PC-9 (cell line): ENCODE measurements around the gene PTCD2. TPM values are rescaled to one million over a fixed set of nuclear protein-coding genes. Genes with fewer than 3 reads are reported as not detected.

ENCODE experiments used
- BruUV-seq: library from RNA; stranded (reverse); fragments of 400-500 nt; replicated peaks from 2 replicates; lab custom pipeline; 2021; lab: Mats Ljungman, UMichigan
- CTCF ChIA-PET: fragments of 300-600 bp; sonication (Branson Sonifier 250); formaldehyde crosslinking; loops from one replicate; lab custom pipeline; 2022; ENCODE audit warnings: antibody characterized with exemption; lab: Charles Lee
- POLR2A ChIA-PET: fragments of 300-600 bp; sonication (Branson Sonifier 250); formaldehyde crosslinking; loops from one replicate; lab custom pipeline; 2022; ENCODE audit warnings: antibody characterized with exemption; ENCODE audit not compliant: unreplicated experiment; lab: Charles Lee
- DNase-seq, 2 experiments: peaks; one replicate each; pipeline versions ENCODE4 v3.0.0 to v3.0.0-alpha.2; 2015 to 2022; ENCODE audit warnings: mixed read lengths in 1 of 2
- H2AFZ ChIP-seq: fragments of 200-600 bp; sonication (generic); 2 replicates; pipeline ENCODE4 v1.8.1; 2017; ENCODE audit warnings: antibody characterized with exemption
- H3F3A ChIP-seq: fragments of 200-600 bp; sonication (generic); 2 replicates; pipeline ENCODE4 v1.8.1; 2017; ENCODE audit warnings: antibody characterized with exemption, mild to moderate bottlenecking, low read depth; ENCODE audit not compliant: insufficient read depth
- H3K27ac ChIP-seq: fragments of 200-600 bp; sonication (generic); 2 replicates; pipeline ENCODE4 v1.6.1; 2016; ENCODE audit warnings: mixed run types
- H3K27me3 ChIP-seq: fragments of 200-600 bp; sonication (generic); 2 replicates; pipeline ENCODE4 v1.6.1; 2016; ENCODE audit warnings: low read depth, mixed run types; ENCODE audit not compliant: insufficient read depth
- H3K36me3 ChIP-seq: fragments of 200-600 bp; sonication (generic); 2 replicates; pipeline ENCODE4 v1.6.1; 2016; ENCODE audit warnings: low read depth, mixed run types
- H3K4me1 ChIP-seq: fragments of 200-600 bp; sonication (generic); replicated peaks from 2 replicates; pipeline ENCODE4 v1.6.1; 2016; ENCODE audit warnings: mixed run types; ENCODE audit not compliant: insufficient read depth
- H3K4me2 ChIP-seq: fragments of 200-600 bp; sonication (generic); 2 replicates; pipeline ENCODE4 v1.6.1; 2017; ENCODE audit warnings: mixed run types
- H3K4me3 ChIP-seq: fragments of 200-600 bp; sonication (generic); 2 replicates; pipeline ENCODE4 v1.6.1; 2016; ENCODE audit warnings: mixed run types
- H3K79me2 ChIP-seq: fragments of 200-600 bp; sonication (generic); 2 replicates; pipeline ENCODE4 v1.6.1; 2017; ENCODE audit warnings: low read depth, mixed run types
- H3K9me2 ChIP-seq: fragments of 200-600 bp; sonication (generic); 2 replicates; pipeline ENCODE4 v1.8.1; 2017; ENCODE audit warnings: mild to moderate bottlenecking; ENCODE audit not compliant: insufficient read depth
- H3K9me3 ChIP-seq: fragments of 200-600 bp; sonication (generic); 2 replicates; pipeline ENCODE4 v1.8.1; 2016; ENCODE audit warnings: low read depth; ENCODE audit not compliant: insufficient read depth
- H4K20me1 ChIP-seq: fragments of 200-600 bp; sonication (generic); 2 replicates; pipeline ENCODE4 v1.8.1; 2017; ENCODE audit not compliant: insufficient read depth
- CTCF ChIP-seq: fragments of 200-600 bp; sonication (generic); conservative IDR thresholded peaks from 2 replicates; pipeline ENCODE4 v1.6.1; 2017; ENCODE audit warnings: mixed run types, antibody characterized with exemption, mild to moderate bottlenecking, moderate library complexity
- EZH2 ChIP-seq: fragments of 200-600 bp; sonication (generic); IDR thresholded peaks from 2 replicates; pipeline ENCODE4 v1.8.0; 2017; ENCODE audit warnings: antibody characterized with exemption, low read depth
- intact Hi-C: fragments of 100-400 bp; cut with micrococcal nuclease; formaldehyde crosslinking; loops from one replicate; pipeline ENCODE4 v1.10.0; 2022; ENCODE audit not compliant: unreplicated experiment
- total RNA-seq: library from RNA; stranded (reverse); gene quantifications from 2 replicates; pipeline ENCODE4 v1.2.3, GENCODE V29; 2021

The PTCD2 gene
- total RNA-seq, 1 experiment from 2014 or later, result 15.5 TPM

- Histone ChIP-seq H3K4me2 (no peak overlapping the region), H3K79me2 (no peaks in the 10 kb centered on the region), H3K9me2 (no peaks in the 10 kb centered on the region), H4K20me1 (no peaks in the 10 kb centered on the region), H3K27ac (peak overlapping the region; percentile 81), H3K27me3 (no peaks in the 10 kb centered on the region), H3K36me3 (peaks cover 9% of the 10 kb centered on the region; the same call in 1 of the 2 replicates), H2AFZ (no peak overlapping the region), H3F3A (no peaks in the 10 kb centered on the region), H3K4me1 (peaks cover 19% of the 10 kb centered on the region), H3K9me3 (no peaks in the 10 kb centered on the region), H3K4me3 (no peak overlapping the region)
- no TSS peak for BruUV-seq
- CTCF ChIA-PET, result no interaction called here
- POLR2A ChIA-PET, result no interaction called here
- no peak for DNase-seq
- intact Hi-C loops, result no loop called here
- TF ChIP-seq EZH2, result no peak
- TF ChIP-seq CTCF, result no peak
Measured at GRCh38 chr5:72282878-72283277, 37.3 kb upstream of the PTCD2 start.

- ChIA-PET CTCF (no interaction called here), POLR2A (no interaction called here)
- no peak overlapping the region for H3K4me2 ChIP-seq
- no peaks in the 10 kb centered on the region for H3K9me3 ChIP-seq
- no peaks in the 10 kb centered on the region for H3K9me2 ChIP-seq
- no peaks in the 10 kb centered on the region for H3K79me2 ChIP-seq
- intact Hi-C loops, result no loop called here
- TF ChIP-seq EZH2 (no peak), CTCF (no peak)
- no peak overlapping the region for H2AFZ ChIP-seq
- no peak for DNase-seq
- no peaks in the 10 kb centered on the region for H4K20me1 ChIP-seq
- H3K27me3 ChIP-seq, result no peaks in the 10 kb centered on the region
- BruUV-seq, result no TSS peak
- H3K4me3 ChIP-seq, result no peak overlapping the region
- peaks cover 9% of the 10 kb centered on the region; the same call in 1 of the 2 replicates for H3K36me3 ChIP-seq
- no peaks in the 10 kb centered on the region for H3F3A ChIP-seq
- H3K4me1 ChIP-seq, result peaks cover 19% of the 10 kb centered on the region
- H3K27ac ChIP-seq, result peak overlapping the region; percentile 81
Measured at GRCh38 chr5:72283358-72283757, 36.8 kb upstream of the PTCD2 start.

- Histone ChIP-seq H3K9me3 (no peaks in the 10 kb centered on the region), H3K9me2 (no peaks in the 10 kb centered on the region), H2AFZ (no peak overlapping the region), H3F3A (no peaks in the 10 kb centered on the region), H3K4me3 (no peak overlapping the region), H3K4me1 (peaks cover 19% of the 10 kb centered on the region), H3K4me2 (no peak overlapping the region), H3K79me2 (no peaks in the 10 kb centered on the region), H3K27ac (no peak overlapping the region), H3K36me3 (peaks cover 5% of the 10 kb centered on the region; the same call in 1 of the 2 replicates), H4K20me1 (no peaks in the 10 kb centered on the region), H3K27me3 (no peaks in the 10 kb centered on the region)
- ChIA-PET CTCF (no interaction called here), POLR2A (interaction anchor here (0.7 kb wide), 1 partner anchor 265 kb away, joined by 4 read pairs; no protein-coding TSS in a partner anchor)
- TF ChIP-seq EZH2 (no peak), CTCF (no peak)
- no peak for DNase-seq
- intact Hi-C loops, result no loop called here
- no TSS peak for BruUV-seq
Measured at GRCh38 chr5:72284559-72285423, 35.4 kb upstream of the PTCD2 start.
